Upper lobe of left lung (tissue), 6 donors: ENCODE measurements around the gene MX2. TPM values are rescaled to one million over a fixed set of nuclear protein-coding genes. Genes with fewer than 3 reads are reported as not detected.

ENCODE experiments used
- ATAC-seq, 2 donors: fragments of 200-7000 bp; cut with Tn5 transposase; one replicate each; pipeline ENCODE4 v1.9.1; 2022; ENCODE audit warnings: mild to moderate bottlenecking in 2 of 2, moderate library complexity in 2 of 2; ENCODE audit not compliant: low FRiP score in 2 of 2
- DNase-seq, 2 donors: peaks; one replicate each; pipeline ENCODE4 v3.0.0-alpha.2; 2019 to 2020
- H3K27ac ChIP-seq, 4 donors: fragments of 200-600 bp; sonication (generic); one replicate each; pipeline ENCODE4 v1.5.1; 2016 to 2019
- H3K27me3 ChIP-seq, 4 donors: fragments of 200-600 bp; sonication (generic); one replicate each; pipeline ENCODE4 v1.5.1; 2017 to 2019
- H3K36me3 ChIP-seq, 4 donors: fragments of 200-600 bp; sonication (generic); one replicate each; pipeline ENCODE4 v1.5.1; 2016 to 2019
- H3K4me1 ChIP-seq, 4 donors: fragments of 200-600 bp; sonication (generic); one replicate each; pipeline ENCODE4 v1.5.1; 2018 to 2019
- H3K4me3 ChIP-seq, 4 donors: fragments of 200-600 bp; sonication (generic); one replicate each; pipeline ENCODE4 v1.5.1; 2017 to 2019; ENCODE audit warnings: mild to moderate bottlenecking in 2 of 4, moderate library complexity in 1 of 4
- H3K9me3 ChIP-seq, 4 donors: fragments of 200-600 bp; sonication (generic); one replicate each; pipeline ENCODE4 v1.5.1; 2018 to 2019
- CTCF ChIP-seq, 6 experiments: fragments of 450-650 bp in 4 of 6; fragments of 200-600 bp in 2 of 6; sonication (generic) in 2 of 6; IDR thresholded peaks; one replicate each; pipeline ENCODE4 v1.5.1; 2016 to 2019; ENCODE audit warnings: antibody characterized with exemption in 6 of 6
- EP300 ChIP-seq, 4 donors: sonication (generic); formaldehyde crosslinking; IDR thresholded peaks; one replicate each; pipeline ENCODE4 v1.5.1; 2017; ENCODE audit warnings: antibody characterized with exemption in 4 of 4, control low read depth in 2 of 4
- POLR2A ChIP-seq, 4 donors: fragments of 450-650 bp; IDR thresholded peaks; one replicate each; pipeline ENCODE4 v1.5.1; 2016 to 2017; ENCODE audit warnings: antibody characterized with exemption in 4 of 4, mild to moderate bottlenecking in 2 of 4
- POLR2AphosphoS5 ChIP-seq, 2 donors: sonication (generic); formaldehyde crosslinking; IDR thresholded peaks; one replicate each; pipeline ENCODE4 v1.5.1; 2017; ENCODE audit warnings: antibody characterized with exemption in 2 of 2
- WGBS, 2 donors: methylation state at CpG; one replicate each; pipeline ENCODE4 v1.1.5; 2017 to 2018; 5-methylcytosine and 5-hydroxymethylcytosine counted together
- total RNA-seq, 6 donors: library from RNA; depleted of rRNA in 4 of 6; stranded (reverse); fragments of >200 nt in 4 of 6; gene quantifications; one replicate each; pipeline versions ENCODE4 v1.1.0 to v1.2.1, GENCODE V29; 2016 to 2021
- donor health status: DM: no; HTN: no; CAD: no; lungs with moderate emphysema.
- donor health status: DM: no; HTN: yes; CAD: no; lungs with severe emphysema.

MX2 gene
- total RNA-seq, 6 donors from 2014 or later: 5.8 to 37.2 (median 25.8) TPM

DNA sequence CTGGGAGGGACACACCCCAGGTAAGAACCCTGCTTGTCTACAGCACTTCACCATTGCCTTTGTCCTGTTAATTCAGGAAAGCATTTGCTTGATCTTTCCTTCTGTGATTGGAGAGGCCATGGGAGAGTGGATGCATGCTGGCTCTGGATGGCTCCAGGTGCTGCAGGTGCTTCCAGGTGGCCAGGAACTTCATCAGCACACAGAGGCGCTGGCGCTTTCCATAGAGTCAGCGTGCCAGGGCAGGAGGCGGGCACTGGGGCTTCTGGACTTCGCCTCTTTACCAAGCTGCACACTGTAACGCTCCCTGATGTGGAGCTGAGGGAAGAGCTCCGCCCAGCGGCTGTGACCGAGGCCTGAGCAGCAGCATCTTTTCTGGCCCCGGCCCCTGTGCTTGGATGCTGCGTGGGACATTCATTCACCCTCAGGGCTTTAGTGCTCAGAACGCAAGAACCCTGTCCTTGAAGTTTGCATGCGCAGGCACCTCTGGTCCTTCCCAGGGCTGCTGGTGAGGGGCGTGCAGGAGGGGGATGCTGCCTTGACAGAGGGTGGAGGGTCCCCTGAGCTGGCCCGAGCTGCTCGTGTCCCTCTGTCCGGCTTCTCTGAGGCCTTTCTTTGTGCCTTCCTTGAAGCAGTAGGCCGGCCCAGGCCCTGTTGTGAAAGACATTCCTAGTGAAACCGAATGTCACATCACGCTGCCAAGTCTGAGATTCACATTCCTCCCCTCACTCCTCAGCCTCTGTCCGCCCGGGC lies 1.6 kb upstream of the MX2 start:
- DNase-seq (peak in 1 of 2 donors; percentile 25), ATAC-seq (peak in 1 of 2 donors; percentile 63)
- 66 to 84% methylated on average over 12 to 22 of the region's 22 CpGs for WGBS, 2 donors
- Histone ChIP-seq H3K9me3 (no peaks in the 10 kb centered on the region), H3K4me1 (peaks cover 12 to 31% (median 20%) of the 10 kb centered on the region in 4 donors), H3K27ac (peak overlapping the region in 2 of 4 donors; percentile 4 to 91), H3K27me3 (no peaks in the 10 kb centered on the region), H3K4me3 (no peak overlapping the region), H3K36me3 (no peaks in the 10 kb centered on the region)
- TF ChIP-seq POLR2AphosphoS5 (IDR thresholded peaks at IDR 0.05) (no peak), EP300 (IDR thresholded peaks at IDR 0.05) (no peak)

- peak overlapping the region; percentile 82 to 91 (median 89) for H3K27ac ChIP-seq
- H3K4me1 ChIP-seq: peaks cover 12 to 31% (median 20%) of the 10 kb centered on the region in 4 donors
- H3K4me3 ChIP-seq: peak overlapping the region in 3 of 4 donors; percentile 36 to 49 (median 46)
- 92 to 93% methylated on average over 3 to 16 of the region's 16 CpGs for WGBS, 2 donors
- no peaks in the 10 kb centered on the region for H3K27me3 ChIP-seq
- H3K9me3 ChIP-seq: no peaks in the 10 kb centered on the region
- peak in 1 of 2 donors; percentile 29 for DNase-seq
- H3K36me3 ChIP-seq: no peaks in the 10 kb centered on the region
- ATAC-seq: no peak
- TF ChIP-seq EP300 (IDR thresholded peaks at IDR 0.05): no peak
- no peak for TF ChIP-seq POLR2AphosphoS5 (IDR thresholded peaks at IDR 0.05)
- no peak for TF ChIP-seq CTCF (IDR thresholded peaks at IDR 0.05)
- no peak for TF ChIP-seq POLR2A (IDR thresholded peaks at IDR 0.05)
These were observed 608 bp upstream of the MX2 start for GRCh38 chr21:41361053-41361785.

- peaks cover 12 to 31% (median 25%) of the 10 kb centered on the region in 4 donors for H3K4me1 ChIP-seq
These were observed 960 bp downstream of the MX2 start for GRCh38 chr21:41362605-41363369.

GRCh38 chr21:41363370-41364270 lies 1.8 kb downstream of the MX2 start:
- peak overlapping the region in 1 of 4 donors; percentile 46 for H3K4me3 ChIP-seq
- no peaks in the 10 kb centered on the region for H3K36me3 ChIP-seq
- 95 to 97% methylated on average over 11 to 18 of the region's 18 CpGs for WGBS, 2 donors
- no peaks in the 10 kb centered on the region for H3K9me3 ChIP-seq
- no peak for ATAC-seq
- no peaks in the 10 kb centered on the region for H3K27me3 ChIP-seq
- H3K27ac ChIP-seq: peak overlapping the region; percentile 82 to 91 (median 89)
- H3K4me1 ChIP-seq: peaks cover 12 to 31% (median 27%) of the 10 kb centered on the region in 4 donors
- TF ChIP-seq POLR2AphosphoS5 (IDR thresholded peaks at IDR 0.05) (no peak), CTCF (IDR thresholded peaks at IDR 0.05) (no peak), EP300 (IDR thresholded peaks at IDR 0.05) (no peak), POLR2A (IDR thresholded peaks at IDR 0.05) (no peak)
- peak in 1 of 2 donors; percentile 23 for DNase-seq

More at GRCh38 chr21:41362605-41363369, 960 bp downstream of the MX2 start:
- Histone ChIP-seq H3K9me3 (no peaks in the 10 kb centered on the region), H3K27ac (peak overlapping the region; percentile 82 to 91 (median 89)), H3K4me3 (peak overlapping the region in 3 of 4 donors; percentile 36 to 49 (median 46)), H3K36me3 (no peaks in the 10 kb centered on the region), H3K27me3 (no peaks in the 10 kb centered on the region)
- DNase-seq: no peak
- 82 to 88% methylated on average over 16 of the region's 16 CpGs for whole genome bisulfite sequencing, 2 donors
- no peak for TF ChIP-seq CTCF (IDR thresholded peaks at IDR 0.05)
- TF ChIP-seq POLR2AphosphoS5 (IDR thresholded peaks at IDR 0.05): no peak
- no peak for TF ChIP-seq EP300 (IDR thresholded peaks at IDR 0.05)
- TF ChIP-seq POLR2A (IDR thresholded peaks at IDR 0.05): no peak
- ATAC-seq: no peak
